Central memory CD8-positive, alpha-beta T cell (primary cell): ENCODE measurements around the gene PELI2.

Experiments used
- ATAC-seq: fragments of 150-1000 bp; cut with Tn5 transposase; replicated peaks from 2 replicates; pipeline ENCODE4 v1.10.0; 2022; ENCODE audit warnings: mild to moderate bottlenecking, moderate FRiP score, moderate number of reproducible peaks; ENCODE audit not compliant: poor library complexity, severe bottlenecking; ENCODE audit errors: extremely low read depth
- DNase-seq, 2 donors: peaks; one replicate each; pipeline ENCODE4 v3.0.0; 2021; ENCODE audit warnings: low spot score in 2 of 2
- H3K27ac Mint-ChIP-seq: one replicate; pipeline ENCODE4 v1.8.0; 2022; ENCODE audit warnings: low read depth, mild to moderate bottlenecking, moderate library complexity, mixed read lengths
- H3K27me3 Mint-ChIP-seq: one replicate; pipeline ENCODE4 v1.8.0; 2022; ENCODE audit warnings: mixed read lengths
- H3K36me3 Mint-ChIP-seq: one replicate; pipeline ENCODE4 v1.8.0; 2022; ENCODE audit warnings: mild to moderate bottlenecking, moderate library complexity, mixed read lengths; ENCODE audit not compliant: insufficient read depth
- H3K4me1 Mint-ChIP-seq: one replicate; pipeline ENCODE4 v1.8.0; 2022; ENCODE audit warnings: mixed read lengths
- H3K4me3 Mint-ChIP-seq: one replicate; pipeline ENCODE4 v1.8.0; 2022; ENCODE audit warnings: mild to moderate bottlenecking, moderate library complexity, mixed read lengths
- H3K9me3 Mint-ChIP-seq: one replicate; pipeline ENCODE4 v1.8.0; 2022; ENCODE audit warnings: mixed read lengths

PELI2 gene

GRCh38 chr14:56100556-56100955 lies 17.7 kb upstream of the PELI2 start:
- H3K4me3 Mint-ChIP-seq = no peak overlapping the region
- H3K27ac Mint-ChIP-seq = no peak overlapping the region
- DNase-seq (no peak), ATAC-seq (no peak)
- peaks cover 2% of the 10 kb centered on the region for H3K36me3 Mint-ChIP-seq
- H3K27me3 Mint-ChIP-seq = peaks cover 72% of the 10 kb centered on the region
- no peaks in the 10 kb centered on the region for H3K9me3 Mint-ChIP-seq
- no peaks in the 10 kb centered on the region for H3K4me1 Mint-ChIP-seq

GRCh38 chr14:56102941-56103340 lies 15.3 kb upstream of the PELI2 start:
- H3K9me3 Mint-ChIP-seq = no peaks in the 10 kb centered on the region
- no peak for DNase-seq
- H3K36me3 Mint-ChIP-seq = peaks cover 2% of the 10 kb centered on the region
- ATAC-seq = no peak
- no peak overlapping the region for H3K4me3 Mint-ChIP-seq
- no peaks in the 10 kb centered on the region for H3K4me1 Mint-ChIP-seq
- peaks cover 52% of the 10 kb centered on the region for H3K27me3 Mint-ChIP-seq
- H3K27ac Mint-ChIP-seq = no peak overlapping the region

- no peak overlapping the region for H3K27ac Mint-ChIP-seq
- H3K4me1 Mint-ChIP-seq = no peaks in the 10 kb centered on the region
- no peaks in the 10 kb centered on the region for H3K9me3 Mint-ChIP-seq
- ATAC-seq (no peak), DNase-seq (no peak)
- peaks cover 2% of the 10 kb centered on the region for H3K36me3 Mint-ChIP-seq
- H3K27me3 Mint-ChIP-seq = peaks cover 48% of the 10 kb centered on the region
- H3K4me3 Mint-ChIP-seq = no peak overlapping the region
Observed at GRCh38 chr14:56107615-56108014, 10.6 kb upstream of the PELI2 start.

GRCh38 chr14:56108057-56108456 lies 10.2 kb upstream of the PELI2 start:
- Mint-ChIP-seq H3K27ac (no peak overlapping the region), H3K4me3 (no peak overlapping the region), H3K27me3 (peaks cover 47% of the 10 kb centered on the region), H3K9me3 (no peaks in the 10 kb centered on the region), H3K4me1 (no peaks in the 10 kb centered on the region), H3K36me3 (peaks cover 2% of the 10 kb centered on the region)
- ATAC-seq (no peak), DNase-seq (no peak)

- DNase-seq = no peak
- no peaks in the 10 kb centered on the region for H3K9me3 Mint-ChIP-seq
- peaks cover 6% of the 10 kb centered on the region for H3K4me1 Mint-ChIP-seq
- H3K27me3 Mint-ChIP-seq = peaks cover 42% of the 10 kb centered on the region
- no peak for ATAC-seq
- no peak overlapping the region for H3K4me3 Mint-ChIP-seq
- no peak overlapping the region for H3K27ac Mint-ChIP-seq
- H3K36me3 Mint-ChIP-seq = no peaks in the 10 kb centered on the region
Observed at GRCh38 chr14:56112781-56113180, 5.4 kb upstream of the PELI2 start.

GRCh38 chr14:56115334-56115870 lies 2.8 kb upstream of the PELI2 start:
- H3K27ac Mint-ChIP-seq = no peak overlapping the region
- no peaks in the 10 kb centered on the region for H3K9me3 Mint-ChIP-seq
- H3K4me3 Mint-ChIP-seq = no peak overlapping the region
- peaks cover 17% of the 10 kb centered on the region for H3K4me1 Mint-ChIP-seq
- H3K36me3 Mint-ChIP-seq = peaks cover 4% of the 10 kb centered on the region
- ATAC-seq = no peak
- H3K27me3 Mint-ChIP-seq = peaks cover 46% of the 10 kb centered on the region
- no peak for DNase-seq

- Mint-ChIP-seq H3K27ac (peak overlapping the region; percentile 56), H3K4me1 (peaks cover 22% of the 10 kb centered on the region)
- no peak for DNase-seq
Observed at GRCh38 chr14:56115976-56116893, 2.0 kb upstream of the PELI2 start.

GRCh38 chr14:56118611-56119181 lies 485 bp downstream of the PELI2 start:
- DNase-seq = peak in 1 of 2 donors; percentile 15
- H3K27me3 Mint-ChIP-seq = peaks cover 43% of the 10 kb centered on the region
- H3K27ac Mint-ChIP-seq = no peak overlapping the region
- H3K9me3 Mint-ChIP-seq = no peaks in the 10 kb centered on the region
- ATAC-seq = peak; percentile 7
- H3K36me3 Mint-ChIP-seq = peaks cover 4% of the 10 kb centered on the region
- peak overlapping the region; percentile 92 for H3K4me3 Mint-ChIP-seq
- H3K4me1 Mint-ChIP-seq = peaks cover 22% of the 10 kb centered on the region

More at GRCh38 chr14:56115976-56116893, 2.0 kb upstream of the PELI2 start:
- peaks cover 4% of the 10 kb centered on the region for H3K36me3 Mint-ChIP-seq
- H3K27me3 Mint-ChIP-seq = peaks cover 46% of the 10 kb centered on the region
- peak overlapping the region; percentile 1 for H3K4me3 Mint-ChIP-seq
- ATAC-seq = no peak
- H3K9me3 Mint-ChIP-seq = no peaks in the 10 kb centered on the region

- H3K4me1 Mint-ChIP-seq = peaks cover 22% of the 10 kb centered on the region
- H3K27me3 Mint-ChIP-seq = peaks cover 40% of the 10 kb centered on the region
- H3K9me3 Mint-ChIP-seq = no peaks in the 10 kb centered on the region
- peak overlapping the region; percentile 73 for H3K4me3 Mint-ChIP-seq
- no peak for ATAC-seq
- H3K36me3 Mint-ChIP-seq = peaks cover 4% of the 10 kb centered on the region
- H3K27ac Mint-ChIP-seq = peak overlapping the region; percentile 15
- no peak for DNase-seq
Observed at GRCh38 chr14:56119201-56119981, 1.2 kb downstream of the PELI2 start.

- ATAC-seq (no peak), DNase-seq (no peak)
- Mint-ChIP-seq H3K4me3 (peak overlapping the region; percentile 73), H3K4me1 (peaks cover 28% of the 10 kb centered on the region), H3K9me3 (no peaks in the 10 kb centered on the region), H3K36me3 (peaks cover 7% of the 10 kb centered on the region), H3K27me3 (peaks cover 47% of the 10 kb centered on the region), H3K27ac (peak overlapping the region; percentile 3)
Observed at GRCh38 chr14:56120091-56120691, 2.0 kb downstream of the PELI2 start.

- H3K27ac Mint-ChIP-seq = no peak overlapping the region
- H3K36me3 Mint-ChIP-seq = peaks cover 7% of the 10 kb centered on the region
- H3K9me3 Mint-ChIP-seq = no peaks in the 10 kb centered on the region
- ATAC-seq (no peak), DNase-seq (no peak)
- H3K27me3 Mint-ChIP-seq = peaks cover 49% of the 10 kb centered on the region
- H3K4me1 Mint-ChIP-seq = peaks cover 21% of the 10 kb centered on the region
- no peak overlapping the region for H3K4me3 Mint-ChIP-seq
Observed at GRCh38 chr14:56121816-56122215, 3.6 kb downstream of the PELI2 start.

- Mint-ChIP-seq H3K27me3 (peaks cover 49% of the 10 kb centered on the region), H3K4me1 (peaks cover 21% of the 10 kb centered on the region), H3K36me3 (peaks cover 7% of the 10 kb centered on the region), H3K27ac (no peak overlapping the region), H3K9me3 (no peaks in the 10 kb centered on the region), H3K4me3 (no peak overlapping the region)
- no peak for DNase-seq
- ATAC-seq = no peak
Observed at GRCh38 chr14:56122301-56122700, 4.1 kb downstream of the PELI2 start.
